Lung (tissue), 12 donors: Measurements from ENCODE around the gene PTPRD. TPM values are rescaled to one million over a fixed set of nuclear protein-coding genes. Genes with fewer than 3 reads are reported as not detected.
A peak's percentile ranks its signal among the peaks of the same experiment; 100 is the strongest.

Source experiments
- ATAC-seq: fragments of 200-7000 bp; cut with Tn5 transposase; one replicate; pipeline ENCODE4 v1.9.1; 2020; ENCODE audit warnings: moderate number of reproducible peaks; ENCODE audit not compliant: insufficient read depth, low FRiP score
- DNase-seq, 3 donors: peaks; one replicate each; pipeline ENCODE4 v3.0.0-alpha.2; 2013 to 2017
- H3K27ac ChIP-seq, 2 donors: one replicate each; pipeline ENCODE4 v1.5.1; 2013; ENCODE audit warnings: mild to moderate bottlenecking in 2 of 2, moderate library complexity in 2 of 2, control low read depth in 1 of 2, inconsistent platforms in 1 of 2, low read depth in 1 of 2, low read length in 1 of 2
- H3K27me3 ChIP-seq, 3 donors: one replicate each; pipeline ENCODE4 v1.5.1; 2013; ENCODE audit warnings: low read length in 2 of 3; ENCODE audit not compliant: control insufficient read depth in 3 of 3, insufficient read depth in 3 of 3
- H3K36me3 ChIP-seq, 4 donors: one replicate each; pipeline ENCODE4 v1.5.1; 2013; ENCODE audit warnings: low read length in 4 of 4, mild to moderate bottlenecking in 1 of 4, moderate library complexity in 1 of 4; ENCODE audit not compliant: control insufficient read depth in 4 of 4, insufficient read depth in 4 of 4
- H3K4me1 ChIP-seq, 5 donors: one replicate each; pipeline ENCODE4 v1.5.1; 2013; ENCODE audit warnings: low read length in 5 of 5, mild to moderate bottlenecking in 2 of 5, moderate library complexity in 1 of 5; ENCODE audit not compliant: control insufficient read depth in 5 of 5, insufficient read depth in 5 of 5
- H3K4me3 ChIP-seq: one replicate; pipeline ENCODE4 v1.5.1; 2013; ENCODE audit warnings: mild to moderate bottlenecking, control low read depth, moderate library complexity
- H3K9ac ChIP-seq, 2 donors: one replicate each; pipeline ENCODE4 v1.5.1; 2013; ENCODE audit warnings: low read length in 2 of 2, control low read depth in 1 of 2; ENCODE audit not compliant: insufficient read depth in 1 of 2
- H3K9me3 ChIP-seq, 4 donors: one replicate each; pipeline ENCODE4 v1.5.1; 2013; ENCODE audit warnings: low read length in 3 of 4, mild to moderate bottlenecking in 1 of 4, moderate library complexity in 1 of 4; ENCODE audit not compliant: control insufficient read depth in 4 of 4, insufficient read depth in 3 of 4
- WGBS, 2 donors: extraction: QIAGEN DNeasy Blood & Tissue Kit; methylation state at CpG; one replicate each; pipeline ENCODE4 v1.1.7; 2013; 5-methylcytosine and 5-hydroxymethylcytosine counted together
- polyA plus RNA-seq, 2 donors: library from polyadenylated mRNA; stranded (reverse); fragments of 200-250 nt; gene quantifications; one replicate each; pipeline ENCODE4 v1.2.1, GENCODE V29; 2013
- total RNA-seq, 2 donors: library from RNA; depleted of rRNA in 1 of 2; stranded (reverse); fragments of >200 nt in 1 of 2; gene quantifications; one replicate each; pipeline ENCODE4 v1.2.1, GENCODE V29; 2014 to 2021
- TF ChIP-seq, protein P1 (sequence below): IDR thresholded peaks from 2 replicates; pipeline ENCODE4 v1.5.1; 2012; ENCODE audit warnings: mild to moderate bottlenecking; ENCODE audit errors: control extremely low read depth, extremely low read depth
- donor health status: control.
- donor health status: control.
- donor health status: Bipolar disorder and iron deficiency.
- donor health status: healthy.
- donor health status: DM: yes; HTN: yes; CAD: no.

Gene PTPRD
- total and polyA plus RNA-seq, 4 donors: 1.9 to 145 (median 13.7) TPM

DNA sequence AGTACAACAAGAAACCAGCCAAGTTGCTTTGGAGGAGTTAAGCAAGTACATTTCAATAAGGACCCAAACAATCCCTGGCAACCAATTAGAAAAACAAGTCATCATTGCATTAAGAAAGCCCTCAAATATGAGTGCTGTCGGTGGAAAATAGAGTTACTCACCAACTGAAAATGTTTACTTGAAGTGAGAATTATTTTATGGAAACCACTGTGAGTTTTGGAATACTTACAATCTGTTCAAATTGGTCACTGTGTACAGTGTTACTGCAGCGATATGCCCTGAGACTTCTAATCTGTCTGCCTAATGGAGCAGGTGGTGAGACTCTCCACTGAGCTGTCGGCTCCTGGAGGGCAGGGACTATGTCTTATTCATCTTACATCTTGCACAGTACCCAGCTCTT, 1740.0 kb downstream of the PTPRD start:
- Histone ChIP-seq H3K9me3 (peaks cover 0 to 2% (median 0%) of the 10 kb centered on the region in 4 donors), H3K4me3 (no peak overlapping the region), H3K9ac (no peak overlapping the region), H3K27ac (no peak overlapping the region), H3K36me3 (no peaks in the 10 kb centered on the region), H3K4me1 (peaks cover 0 to 14% (median 0%) of the 10 kb centered on the region in 5 donors), H3K27me3 (peaks cover 0 to 2% (median 0%) of the 10 kb centered on the region in 3 donors)
- ATAC-seq: peak; percentile 24
- TF ChIP-seq, protein P1, sequence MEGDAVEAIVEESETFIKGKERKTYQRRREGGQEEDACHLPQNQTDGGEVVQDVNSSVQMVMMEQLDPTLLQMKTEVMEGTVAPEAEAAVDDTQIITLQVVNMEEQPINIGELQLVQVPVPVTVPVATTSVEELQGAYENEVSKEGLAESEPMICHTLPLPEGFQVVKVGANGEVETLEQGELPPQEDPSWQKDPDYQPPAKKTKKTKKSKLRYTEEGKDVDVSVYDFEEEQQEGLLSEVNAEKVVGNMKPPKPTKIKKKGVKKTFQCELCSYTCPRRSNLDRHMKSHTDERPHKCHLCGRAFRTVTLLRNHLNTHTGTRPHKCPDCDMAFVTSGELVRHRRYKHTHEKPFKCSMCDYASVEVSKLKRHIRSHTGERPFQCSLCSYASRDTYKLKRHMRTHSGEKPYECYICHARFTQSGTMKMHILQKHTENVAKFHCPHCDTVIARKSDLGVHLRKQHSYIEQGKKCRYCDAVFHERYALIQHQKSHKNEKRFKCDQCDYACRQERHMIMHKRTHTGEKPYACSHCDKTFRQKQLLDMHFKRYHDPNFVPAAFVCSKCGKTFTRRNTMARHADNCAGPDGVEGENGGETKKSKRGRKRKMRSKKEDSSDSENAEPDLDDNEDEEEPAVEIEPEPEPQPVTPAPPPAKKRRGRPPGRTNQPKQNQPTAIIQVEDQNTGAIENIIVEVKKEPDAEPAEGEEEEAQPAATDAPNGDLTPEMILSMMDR: no peak
- DNase-seq: peak in 1 of 3 donors; percentile 51
- WGBS, 2 donors: 74 to 83% methylated on average over 3 of the region's 3 CpGs

DNA sequence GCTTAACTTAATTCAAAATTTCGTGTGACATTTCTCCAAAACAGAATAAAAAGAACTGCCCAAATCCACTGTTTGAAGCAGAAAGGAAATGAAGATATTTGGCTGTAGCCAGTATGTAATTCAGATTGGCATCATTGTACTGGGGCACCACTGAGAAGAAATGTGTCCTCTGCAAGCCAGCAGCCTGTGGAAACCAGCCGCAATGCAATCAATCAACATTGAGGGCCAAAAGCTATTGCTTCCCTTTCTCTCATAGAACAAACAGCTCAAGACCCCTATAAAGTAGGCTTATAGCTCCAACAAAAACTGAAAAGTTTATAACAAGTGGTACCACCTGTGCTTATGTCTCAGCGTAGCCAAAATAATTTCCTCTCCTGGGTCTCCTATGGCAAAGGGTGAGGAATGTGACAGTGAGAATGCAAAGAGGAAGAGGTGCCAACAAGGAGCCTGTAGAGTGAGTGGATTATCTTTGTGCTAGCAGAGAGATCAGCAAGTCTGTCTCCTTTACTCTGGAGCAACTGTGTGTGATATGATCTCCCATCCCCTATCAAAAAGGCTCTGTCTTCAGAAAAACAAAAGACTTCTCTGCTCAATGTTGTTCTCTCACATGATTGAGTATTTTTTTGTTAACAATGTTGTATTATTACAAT, 1740.9 kb downstream of the PTPRD start:
- Histone ChIP-seq H3K4me3 (no peak overlapping the region), H3K27me3 (peaks cover 0 to 2% (median 0%) of the 10 kb centered on the region in 3 donors), H3K27ac (no peak overlapping the region), H3K4me1 (peaks cover 0 to 14% (median 0%) of the 10 kb centered on the region in 5 donors), H3K36me3 (no peaks in the 10 kb centered on the region), H3K9ac (no peak overlapping the region), H3K9me3 (peaks cover 0 to 2% (median 0%) of the 10 kb centered on the region in 4 donors)
- WGBS, 2 donors: 88 to 95% methylated on average over 3 of the region's 3 CpGs
- TF ChIP-seq, protein P1: no peak
- DNase-seq (no peak), ATAC-seq (no peak)

DNA sequence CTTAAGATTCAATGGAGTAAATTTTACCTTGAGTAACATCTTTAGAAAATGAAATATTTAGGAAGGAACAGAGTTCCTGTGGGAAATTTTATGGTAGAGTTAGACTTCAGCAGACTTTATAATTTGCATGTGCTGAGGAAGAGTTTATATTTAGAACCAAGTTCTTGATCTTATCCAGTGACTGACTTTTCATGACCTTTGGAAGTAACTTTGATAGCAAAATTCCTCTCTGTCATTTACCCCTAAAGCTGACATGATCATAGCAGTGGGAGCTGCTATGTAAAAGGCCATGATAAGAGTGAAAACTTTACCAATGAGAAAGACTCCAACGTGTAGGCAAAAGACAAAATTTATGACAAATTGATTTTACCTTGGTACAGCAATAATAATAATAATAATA, 1741.4 kb downstream of the PTPRD start:
- Histone ChIP-seq H3K9me3 (peaks cover 0 to 2% (median 0%) of the 10 kb centered on the region in 4 donors), H3K27me3 (peaks cover 0 to 2% (median 0%) of the 10 kb centered on the region in 3 donors), H3K4me3 (no peak overlapping the region), H3K36me3 (no peaks in the 10 kb centered on the region), H3K27ac (no peak overlapping the region), H3K9ac (no peak overlapping the region), H3K4me1 (peaks cover 0 to 14% (median 0%) of the 10 kb centered on the region in 5 donors)
- TF ChIP-seq, protein P1: no peak
- ATAC-seq (no peak), DNase-seq (no peak)
- 84 to 91% methylated on average over 1 of the region's 1 CpG for WGBS, 2 donors
